ENCODE measurements around the gene PLEKHJ1. TPM values are rescaled to one million over a fixed set of nuclear protein-coding genes. Genes with fewer than 3 reads are reported as not detected.

The PLEKHJ1 gene
- total and polyA plus RNA-seq, 2 of the 13 experiments (the other 11 are each of a cell fraction or from before 2014, with no cell fraction given) = 70.5 to 130 TPM

GRCh38 chr19:2210206-2210605 is 25.9 kb downstream of the PLEKHJ1 start:
- ChIA-PET CTCF (ENCODE audit: low intra/inter-chr PET ratio, low total read pairs) (no interaction called here), POLR2A (no interaction called here)
- Histone ChIP-seq H3K36me3 (replicated peaks in 1 of 2; ENCODE audit: control insufficient read depth in 1 of 2, insufficient read depth in 2 of 2, low read length in 2 of 2) (peaks cover 40 to 81% of the 10 kb centered on the region in 2 experiments), H3K27me3 (ENCODE audit: control insufficient read depth in 1 of 2, insufficient read depth in 2 of 2, low read length in 2 of 2) (no peaks in the 10 kb centered on the region), H3K79me2 (ENCODE audit: insufficient read depth, low read length) (peaks cover 4% of the 10 kb centered on the region), H3K9me3 (ENCODE audit: low read length) (no peaks in the 10 kb centered on the region), H3K4me1 (ENCODE audit: insufficient read depth, low read length) (peaks cover 27% of the 10 kb centered on the region), H3K9ac (ENCODE audit: insufficient read depth, low read depth, low read length) (no peak overlapping the region), H3K4me3 (replicated peaks in 1 of 3; ENCODE audit: insufficient read depth in 1 of 3, low read depth in 2 of 3, low read length in 3 of 3) (no peak overlapping the region), H4K20me1 (ENCODE audit: insufficient read depth, low read length) (no peaks in the 10 kb centered on the region), H3K4me2 (ENCODE audit: low read depth, low read length) (no peak overlapping the region), H2AFZ (ENCODE audit: low read length) (no peak overlapping the region), H3K27ac (ENCODE audit: extremely low read length, insufficient read depth, low read length) (no peak overlapping the region)
- DNase-seq (ENCODE audit: low spot score) (no peak), ATAC-seq (no peak), FAIRE-seq (no peak)
- in situ Hi-C loops (cut with HindIII; ENCODE audit: extremely low pct_ligation_motif_present, low pct_unique_long_range_greater_than_20kb) (loop anchor here (5.0 kb wide), 1 partner anchor 38 kb away; no protein-coding TSS in a partner anchor), intact Hi-C loops (cut with micrococcal nuclease; ENCODE audit: unreplicated experiment) (no loop called here)
- no TSS peak for BruUV-seq (replicated peaks)
- TF ChIP-seq TCF7 (IDR thresholded peaks at IDR 0.05; ENCODE audit: low read depth) (no peak), ZNF414 (CRISPR knock-in tag; IDR thresholded peaks at IDR 0.05) (no peak), ZBTB46 (CRISPR knock-in tag; IDR thresholded peaks at IDR 0.05; ENCODE audit: borderline replicate concordance) (no peak), ZNF552 (CRISPR knock-in tag; IDR thresholded peaks at IDR 0.05; ENCODE audit: borderline replicate concordance) (no peak), AFF4 (CRISPR knock-in tag; IDR thresholded peaks at IDR 0.05) (no peak), ZNF121 (CRISPR knock-in tag; IDR thresholded peaks at IDR 0.05) (no peak), RBAK (CRISPR knock-in tag; IDR thresholded peaks at IDR 0.05) (no peak), MYPOP (CRISPR knock-in tag; IDR thresholded peaks at IDR 0.05) (no peak), TCF12 (IDR thresholded peaks at IDR 0.05) (no peak), TCF12 (CRISPR knock-in tag; IDR thresholded peaks at IDR 0.05) (no peak)
- WGBS (ENCODE audit: low lambda C conversion rate) = 97% methylated on average over 7 of the region's 21 CpGs
